ENCODE measurements around the gene EPYC.

The EPYC gene

GRCh38 chr12:90951432-90952105 lies 53.2 kb downstream of the EPYC start:
- Histone ChIP-seq H2BK12ac (ENCODE audit: low read length in 2 of 2) (no peak overlapping the region), H3K9me3 (ENCODE audit: control insufficient read depth, low read length) (no peaks in the 10 kb centered on the region), H2AFZ (ENCODE audit: low read depth, low read length) (no peak overlapping the region), H4K91ac (ENCODE audit: low read length) (no peak overlapping the region), H3K18ac (ENCODE audit: low read depth in 1 of 2, low read length in 2 of 2) (no peak overlapping the region), H3K79me1 (replicated peaks; ENCODE audit: low read length, poor library complexity, severe bottlenecking) (no peaks in the 10 kb centered on the region), H3K27me3 (ENCODE audit: control insufficient read depth in 1 of 2, insufficient read depth in 1 of 2, low read length in 2 of 2) (no peaks in the 10 kb centered on the region), H3K23ac (ENCODE audit: low read length in 2 of 2) (no peak overlapping the region), H3K14ac (ENCODE audit: low read length in 2 of 2) (no peak overlapping the region), H3K27ac (ENCODE audit: low read length, poor library complexity, severe bottlenecking) (no peak overlapping the region), H3K36me3 (ENCODE audit: control insufficient read depth in 1 of 2, insufficient read depth in 2 of 2, low read depth in 1 of 2, low read length in 2 of 2) (no peaks in the 10 kb centered on the region), H3K4me3 (ENCODE audit: insufficient read depth in 1 of 2, low read depth in 1 of 2, low read length in 2 of 2) (no peak overlapping the region), H2BK5ac (ENCODE audit: low read depth, low read length, poor library complexity, severe bottlenecking) (no peak overlapping the region), H4K8ac (ENCODE audit: low read length) (no peak overlapping the region), H2AK5ac (ENCODE audit: low read length, severe bottlenecking) (no peak overlapping the region), H3K4me2 (ENCODE audit: low read length, poor library complexity, severe bottlenecking) (no peak overlapping the region), H3K4ac (ENCODE audit: low read depth in 1 of 2, low read length in 2 of 2) (no peak overlapping the region), H3K4me1 (ENCODE audit: control insufficient read depth, insufficient read depth, low read depth, low read length) (no peaks in the 10 kb centered on the region), H3K9ac (ENCODE audit: low read length) (no peak overlapping the region), H2BK120ac (ENCODE audit: low read depth, low read length) (no peak overlapping the region), H2BK15ac (ENCODE audit: low read depth, poor library complexity, severe bottlenecking) (no peak overlapping the region)
- DNase-seq = no peak

DNA sequence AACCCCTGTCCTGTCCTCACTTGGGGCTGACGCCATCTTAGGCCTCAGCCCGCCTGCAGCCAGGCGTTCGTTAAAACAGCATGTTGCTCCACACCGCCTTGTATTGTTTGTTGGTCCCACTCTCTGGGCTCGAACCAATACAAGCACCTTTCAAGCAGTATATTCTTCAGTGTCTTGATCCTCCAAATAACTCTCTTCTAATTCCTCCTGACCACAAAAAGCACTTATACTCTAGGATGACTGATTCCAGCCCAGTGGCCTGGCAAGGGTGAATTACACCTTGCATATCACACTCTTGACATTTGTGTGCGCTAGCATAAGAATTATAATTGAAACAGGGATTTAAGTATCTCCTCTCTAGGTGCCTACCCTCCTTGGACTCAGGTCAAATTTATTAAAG lies 56.9 kb downstream of the EPYC start:
- H2BK120ac ChIP-seq (ENCODE audit: low read depth, low read length) = no peak overlapping the region
- 95% methylated on average over 6 of the region's 7 CpGs for WGBS
- H3K79me1 ChIP-seq (replicated peaks; ENCODE audit: low read length, poor library complexity, severe bottlenecking) = no peaks in the 10 kb centered on the region
- H3K23ac ChIP-seq (ENCODE audit: low read length in 2 of 2) = no peak overlapping the region
- no peaks in the 10 kb centered on the region for H3K9me3 ChIP-seq (ENCODE audit: control insufficient read depth, low read length)
- no peak overlapping the region for H4K8ac ChIP-seq (ENCODE audit: low read length)
- H2BK12ac ChIP-seq (ENCODE audit: low read length in 2 of 2) = no peak overlapping the region
- no peaks in the 10 kb centered on the region for H3K27me3 ChIP-seq (ENCODE audit: control insufficient read depth in 1 of 2, insufficient read depth in 1 of 2, low read length in 2 of 2)
- H3K4ac ChIP-seq (ENCODE audit: low read depth in 1 of 2, low read length in 2 of 2) = no peak overlapping the region
- no peak overlapping the region for H4K91ac ChIP-seq (ENCODE audit: low read length)
- no peak overlapping the region for H3K27ac ChIP-seq (ENCODE audit: low read length, poor library complexity, severe bottlenecking)
- no peak overlapping the region for H3K18ac ChIP-seq (ENCODE audit: low read depth in 1 of 2, low read length in 2 of 2)
- H3K4me2 ChIP-seq (ENCODE audit: low read length, poor library complexity, severe bottlenecking) = no peak overlapping the region
- H3K9ac ChIP-seq (ENCODE audit: low read length) = no peak overlapping the region
- H3K14ac ChIP-seq (ENCODE audit: low read length in 2 of 2) = no peak overlapping the region
- no peaks in the 10 kb centered on the region for H3K36me3 ChIP-seq (ENCODE audit: control insufficient read depth in 1 of 2, insufficient read depth in 2 of 2, low read depth in 1 of 2, low read length in 2 of 2)
- no peak overlapping the region for H2AFZ ChIP-seq (ENCODE audit: low read depth, low read length)
- no peak overlapping the region for H3K4me3 ChIP-seq (ENCODE audit: insufficient read depth in 1 of 2, low read depth in 1 of 2, low read length in 2 of 2)
- H3K4me1 ChIP-seq (ENCODE audit: control insufficient read depth, insufficient read depth, low read depth, low read length) = no peaks in the 10 kb centered on the region
- H2AK5ac ChIP-seq (ENCODE audit: low read length, severe bottlenecking) = no peak overlapping the region
- H2BK5ac ChIP-seq (ENCODE audit: low read depth, low read length, poor library complexity, severe bottlenecking) = no peak overlapping the region
- no peak for DNase-seq
- no peak overlapping the region for H2BK15ac ChIP-seq (ENCODE audit: low read depth, poor library complexity, severe bottlenecking)

- Histone ChIP-seq H2BK12ac (ENCODE audit: low read length in 2 of 2) (no peak overlapping the region), H3K4me1 (ENCODE audit: control insufficient read depth, insufficient read depth, low read depth, low read length) (no peaks in the 10 kb centered on the region), H4K91ac (ENCODE audit: low read length) (no peak overlapping the region), H3K4ac (ENCODE audit: low read depth in 1 of 2, low read length in 2 of 2) (no peak overlapping the region), H3K9me3 (ENCODE audit: control insufficient read depth, low read length) (no peaks in the 10 kb centered on the region), H2AK5ac (ENCODE audit: low read length, severe bottlenecking) (no peak overlapping the region), H2BK120ac (ENCODE audit: low read depth, low read length) (no peak overlapping the region), H3K18ac (ENCODE audit: low read depth in 1 of 2, low read length in 2 of 2) (no peak overlapping the region), H3K23ac (ENCODE audit: low read length in 2 of 2) (no peak overlapping the region), H2BK5ac (ENCODE audit: low read depth, low read length, poor library complexity, severe bottlenecking) (no peak overlapping the region), H3K4me2 (ENCODE audit: low read length, poor library complexity, severe bottlenecking) (no peak overlapping the region), H3K36me3 (ENCODE audit: control insufficient read depth in 1 of 2, insufficient read depth in 2 of 2, low read depth in 1 of 2, low read length in 2 of 2) (no peaks in the 10 kb centered on the region), H4K8ac (ENCODE audit: low read length) (no peak overlapping the region), H3K9ac (ENCODE audit: low read length) (no peak overlapping the region), H3K27ac (ENCODE audit: low read length, poor library complexity, severe bottlenecking) (no peak overlapping the region), H3K79me1 (replicated peaks; ENCODE audit: low read length, poor library complexity, severe bottlenecking) (no peaks in the 10 kb centered on the region), H2AFZ (ENCODE audit: low read depth, low read length) (no peak overlapping the region), H3K4me3 (ENCODE audit: insufficient read depth in 1 of 2, low read depth in 1 of 2, low read length in 2 of 2) (no peak overlapping the region), H2BK15ac (ENCODE audit: low read depth, poor library complexity, severe bottlenecking) (no peak overlapping the region), H3K27me3 (ENCODE audit: control insufficient read depth in 1 of 2, insufficient read depth in 1 of 2, low read length in 2 of 2) (no peaks in the 10 kb centered on the region), H3K14ac (ENCODE audit: low read length in 2 of 2) (no peak overlapping the region)
- peak; percentile 47 for DNase-seq
- no CpG with 5 or more reads among the region's 1 CpG for WGBS
These were observed 59.6 kb downstream of the EPYC start for GRCh38 chr12:90945070-90945649.

DNA sequence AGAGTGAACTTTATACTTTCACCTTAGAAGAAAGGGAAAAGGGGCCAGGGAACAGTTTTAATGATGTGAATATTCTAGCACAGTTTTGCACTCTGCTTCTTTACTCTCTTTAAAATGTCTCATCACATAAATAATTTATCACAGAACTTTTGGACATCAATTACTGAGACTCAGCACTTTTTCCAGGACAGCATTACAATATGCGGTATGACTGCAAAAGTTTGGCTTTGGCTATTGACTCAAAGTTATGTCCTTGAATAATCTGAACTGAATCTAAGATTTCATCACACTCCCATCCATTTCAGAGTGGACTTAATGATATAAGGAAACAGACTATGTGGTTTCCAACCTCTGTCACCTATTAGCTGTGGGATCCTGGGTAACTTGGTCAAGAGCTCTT lies 61.5 kb downstream of the EPYC start:
- 100% methylated on average over 1 of the region's 1 CpG for WGBS
- Histone ChIP-seq H3K4me3 (ENCODE audit: insufficient read depth in 1 of 2, low read depth in 1 of 2, low read length in 2 of 2) (no peak overlapping the region), H3K9me3 (ENCODE audit: control insufficient read depth, low read length) (no peaks in the 10 kb centered on the region), H2AFZ (ENCODE audit: low read depth, low read length) (no peak overlapping the region), H2BK120ac (ENCODE audit: low read depth, low read length) (no peak overlapping the region), H4K8ac (ENCODE audit: low read length) (no peak overlapping the region), H3K4ac (ENCODE audit: low read depth in 1 of 2, low read length in 2 of 2) (no peak overlapping the region), H4K91ac (ENCODE audit: low read length) (no peak overlapping the region), H2AK5ac (ENCODE audit: low read length, severe bottlenecking) (no peak overlapping the region), H3K18ac (ENCODE audit: low read depth in 1 of 2, low read length in 2 of 2) (no peak overlapping the region), H3K14ac (ENCODE audit: low read length in 2 of 2) (no peak overlapping the region), H3K27me3 (ENCODE audit: control insufficient read depth in 1 of 2, insufficient read depth in 1 of 2, low read length in 2 of 2) (no peaks in the 10 kb centered on the region), H3K36me3 (ENCODE audit: control insufficient read depth in 1 of 2, insufficient read depth in 2 of 2, low read depth in 1 of 2, low read length in 2 of 2) (no peaks in the 10 kb centered on the region), H3K23ac (ENCODE audit: low read length in 2 of 2) (no peak overlapping the region), H2BK12ac (ENCODE audit: low read length in 2 of 2) (no peak overlapping the region), H3K4me2 (ENCODE audit: low read length, poor library complexity, severe bottlenecking) (no peak overlapping the region), H3K9ac (ENCODE audit: low read length) (peak overlapping the region; percentile 1), H2BK15ac (ENCODE audit: low read depth, poor library complexity, severe bottlenecking) (no peak overlapping the region), H3K79me1 (replicated peaks; ENCODE audit: low read length, poor library complexity, severe bottlenecking) (no peaks in the 10 kb centered on the region), H3K4me1 (ENCODE audit: control insufficient read depth, insufficient read depth, low read depth, low read length) (peaks cover 3% of the 10 kb centered on the region), H2BK5ac (ENCODE audit: low read depth, low read length, poor library complexity, severe bottlenecking) (no peak overlapping the region), H3K27ac (ENCODE audit: low read length, poor library complexity, severe bottlenecking) (no peak overlapping the region)
- DNase-seq = no peak
